NCI-H526 treated with DMSO at 0.1 percent for 48 hours (cell line): Measurements from ENCODE around the gene CNTN1.

ENCODE experiments used
- DNase-seq: peaks from one replicate; lab custom pipeline; 2025; lab: John Stamatoyannopoulos, UW

The CNTN1 gene

DNA sequence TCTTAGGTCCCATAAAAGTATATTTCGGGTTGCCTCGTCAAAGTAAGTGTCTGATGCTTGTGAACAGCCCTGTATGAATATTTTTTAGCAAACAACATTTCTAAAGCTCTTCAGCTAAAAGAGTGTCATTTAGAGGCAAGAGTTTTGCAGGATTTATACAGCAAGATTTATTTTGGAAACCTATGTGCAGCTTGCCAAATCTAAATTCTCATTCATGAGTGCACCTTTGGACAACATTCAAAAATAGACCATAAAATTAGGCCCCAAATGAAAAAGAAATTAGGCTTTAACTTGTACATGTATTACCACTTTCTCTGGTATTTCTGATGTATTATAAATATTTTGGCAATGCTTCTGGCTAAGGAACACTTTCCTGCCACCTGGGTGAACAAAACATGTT, 271.5 kb downstream of the CNTN1 start:
- no peak for DNase-seq

DNA sequence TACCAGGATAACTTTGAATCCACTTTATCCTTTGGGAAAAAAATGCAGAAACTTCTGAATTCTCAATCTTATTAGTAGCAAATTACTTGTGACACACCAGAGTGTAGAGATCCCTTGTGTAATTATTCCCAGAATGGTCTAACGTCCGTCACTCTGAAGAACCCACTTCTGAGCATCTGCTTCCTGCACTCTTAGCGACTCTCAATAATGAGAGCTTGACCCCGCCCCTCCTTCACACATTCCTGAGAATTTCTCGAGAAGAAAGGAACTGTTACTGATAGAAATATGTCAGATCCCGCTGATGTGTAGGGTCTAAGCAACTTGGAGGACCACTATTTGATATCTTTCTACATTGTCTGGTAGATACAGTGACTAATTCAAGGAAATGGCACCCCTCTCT, 277.6 kb downstream of the CNTN1 start:
- DNase-seq, result no peak

DNA sequence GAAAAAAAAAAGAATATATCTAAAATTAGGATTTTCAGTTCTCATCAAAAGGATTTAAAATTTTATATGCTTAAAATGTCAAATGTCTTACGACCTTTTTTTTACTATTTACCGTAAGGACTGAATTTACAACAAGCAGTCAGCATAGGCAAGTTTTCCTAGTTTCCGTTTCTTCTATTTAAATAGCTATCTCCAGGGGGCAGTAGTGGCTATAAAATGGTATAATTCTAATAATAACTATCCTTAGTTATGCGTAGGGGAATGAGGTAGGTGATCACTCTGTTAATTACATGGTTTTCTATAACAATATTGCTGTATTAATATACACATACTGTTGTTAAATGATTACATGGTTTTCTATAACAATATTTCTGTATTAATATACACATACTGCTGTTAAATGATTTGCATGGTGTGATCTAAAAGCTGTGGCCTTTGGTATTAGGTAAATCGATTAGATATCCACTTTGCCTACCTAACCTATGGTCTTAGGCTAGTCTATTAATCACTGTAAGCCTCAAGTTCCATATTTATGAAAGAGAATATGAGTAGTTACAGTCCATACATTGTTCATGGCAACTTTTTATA, 278.2 kb downstream of the CNTN1 start:
- peak; percentile 4 for DNase-seq

DNA sequence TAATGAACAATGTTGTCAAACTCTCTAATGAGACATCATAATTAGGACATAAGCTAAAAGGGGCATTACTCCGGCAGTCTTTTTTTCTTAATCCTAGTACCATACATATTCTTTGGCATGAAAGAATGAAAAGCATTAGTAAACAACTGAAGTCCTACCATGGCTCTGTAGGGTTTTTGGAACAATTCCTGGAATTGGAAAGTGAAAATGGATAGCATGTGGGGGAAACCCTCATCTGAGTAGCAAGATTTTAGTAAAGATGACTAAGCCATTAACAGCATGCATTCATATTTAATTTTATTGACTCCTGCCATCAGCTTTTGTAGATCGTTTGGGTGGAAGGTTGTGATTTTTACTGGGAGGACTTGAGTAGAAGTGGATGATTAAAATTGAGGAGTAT, 279.7 kb downstream of the CNTN1 start:
- no peak for DNase-seq

DNA sequence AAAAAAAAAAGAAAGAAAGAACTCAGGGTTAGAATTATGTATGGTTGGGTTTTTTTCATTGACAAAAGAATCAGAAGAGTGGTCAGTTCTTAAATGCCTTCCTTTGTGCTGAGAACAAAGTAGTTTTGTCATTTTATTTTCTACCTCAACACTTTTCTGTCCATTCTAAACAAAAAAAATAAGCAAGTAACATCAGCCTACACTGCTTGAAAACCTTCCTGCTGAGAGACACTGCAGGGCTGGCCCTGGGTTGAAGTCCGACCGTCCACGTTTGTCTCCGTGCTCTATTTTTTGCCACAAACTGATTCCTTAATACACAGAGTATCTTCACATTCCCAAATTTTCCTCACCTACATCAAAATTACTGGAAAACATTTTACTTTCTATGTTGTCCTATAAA, 284.3 kb downstream of the CNTN1 start:
- DNase-seq, result no peak

DNA sequence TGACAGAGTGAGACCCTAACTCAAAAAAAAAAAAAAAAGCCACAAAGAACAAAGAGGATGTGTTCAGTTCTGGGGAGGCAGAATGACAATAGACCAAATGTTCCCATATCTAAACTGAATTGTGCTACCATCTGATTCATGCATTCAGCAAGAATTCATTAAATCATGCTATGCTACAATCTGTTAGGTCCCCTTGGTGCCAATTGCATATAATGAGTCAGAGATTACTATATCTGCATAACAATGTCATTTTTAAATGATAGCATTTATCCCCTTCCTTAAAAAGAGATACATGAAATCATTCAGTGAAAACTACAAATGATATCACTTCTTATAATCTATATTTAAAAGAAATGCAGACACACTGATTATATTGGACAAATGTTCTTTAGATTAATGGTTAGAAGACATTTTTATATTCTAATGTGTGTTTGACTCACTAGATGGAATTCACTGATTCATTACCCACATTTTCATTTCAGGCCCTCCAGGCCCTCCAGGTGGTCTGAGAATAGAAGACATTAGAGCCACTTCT, 288.3 kb downstream of the CNTN1 start:
- DNase-seq, result no peak

DNA sequence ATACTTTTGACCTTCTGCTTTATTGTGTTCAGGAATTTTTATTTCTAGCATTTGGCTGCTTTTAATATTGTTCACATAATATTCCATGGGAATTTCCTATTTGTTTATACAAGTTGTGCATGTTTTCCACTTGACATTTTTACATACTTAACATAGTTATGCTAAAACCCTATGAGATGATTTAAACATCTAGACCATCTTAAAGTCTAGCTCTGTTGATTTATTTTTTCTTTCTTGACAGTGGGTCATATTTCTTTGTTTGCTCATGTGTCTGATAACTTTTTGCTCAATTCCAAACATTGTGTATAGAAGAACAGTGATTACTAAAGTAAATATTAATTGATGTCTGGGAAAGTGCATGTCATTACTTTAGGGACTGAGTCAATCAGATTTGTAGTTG, 293.8 kb downstream of the CNTN1 start:
- no peak for DNase-seq

DNA sequence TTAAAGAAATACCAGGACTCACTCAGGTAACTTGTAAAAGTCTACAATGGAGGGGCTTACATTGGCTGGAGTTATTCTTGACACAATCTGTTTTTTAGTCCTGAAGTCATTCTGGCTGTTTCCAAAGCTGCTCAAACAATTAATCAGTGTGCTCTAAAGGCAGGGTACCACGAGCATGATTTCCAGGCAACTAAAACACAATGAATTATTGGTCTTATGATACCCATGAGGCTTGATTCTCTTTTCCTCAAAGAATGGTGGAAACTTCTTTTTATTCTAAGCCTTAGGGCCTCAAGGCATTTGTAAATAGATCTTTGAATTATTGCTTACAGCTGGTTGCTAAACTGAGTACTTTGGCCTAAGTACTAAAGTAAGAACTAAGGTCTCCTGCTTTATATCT, 296.1 kb downstream of the CNTN1 start:
- DNase-seq, result no peak

DNA sequence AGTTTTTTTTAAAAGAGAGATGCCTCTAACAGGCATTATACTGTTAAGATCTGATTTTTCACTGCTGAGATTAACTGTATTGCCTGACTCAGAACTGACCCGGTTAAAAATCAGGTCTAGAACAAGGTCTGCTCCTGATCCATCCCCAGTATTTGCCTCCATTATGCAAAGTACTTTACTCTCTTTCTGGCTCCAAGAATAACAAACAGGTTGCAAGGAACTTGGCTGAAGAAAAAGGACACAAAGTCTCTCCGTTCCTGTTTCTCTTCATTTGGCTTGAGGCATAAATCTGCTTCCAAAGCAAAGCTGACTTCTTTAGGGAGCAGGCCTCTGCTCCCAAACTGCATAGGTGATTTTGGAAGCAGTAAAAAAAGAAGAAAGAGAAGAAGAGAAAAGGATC, 296.6 kb downstream of the CNTN1 start:
- DNase-seq, result no peak

DNA sequence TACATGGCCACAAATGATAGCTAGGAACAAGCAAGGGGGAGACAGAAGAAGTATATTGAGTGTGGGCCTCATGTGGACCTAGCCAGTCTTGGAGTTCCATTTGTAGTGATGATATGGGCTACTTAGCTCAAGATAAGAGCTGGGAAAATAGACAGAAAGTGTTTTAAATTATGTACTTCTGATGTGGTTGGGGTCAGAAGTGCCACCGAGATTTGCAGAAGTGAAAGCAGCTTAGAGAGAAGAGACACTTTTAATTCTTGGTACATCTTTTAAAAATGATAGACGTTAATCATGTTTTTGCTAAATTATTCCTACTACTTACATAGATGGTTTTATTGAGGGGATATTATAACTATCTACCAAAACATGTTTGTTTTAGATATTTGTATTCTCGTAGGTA, 297.5 kb downstream of the CNTN1 start:
- no peak for DNase-seq

DNA sequence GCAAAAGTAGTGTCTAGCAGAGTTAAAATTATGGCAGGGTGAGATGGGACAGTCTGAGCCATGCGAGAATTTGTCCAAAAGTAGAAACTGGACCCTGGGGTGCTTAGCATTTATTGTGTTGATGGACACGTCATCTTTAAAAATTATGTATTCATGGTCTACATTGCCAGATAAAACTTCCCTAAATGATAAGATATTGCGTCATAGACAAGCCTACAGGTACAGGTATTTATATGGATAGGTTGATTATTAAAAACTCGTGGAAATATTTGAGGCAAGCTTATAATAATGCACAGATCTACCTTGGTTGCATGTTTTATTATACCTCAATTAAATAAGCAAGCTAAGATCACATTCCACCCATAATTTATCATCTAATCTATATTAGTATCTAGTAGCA, 299.9 kb downstream of the CNTN1 start:
- DNase-seq, result no peak

DNA sequence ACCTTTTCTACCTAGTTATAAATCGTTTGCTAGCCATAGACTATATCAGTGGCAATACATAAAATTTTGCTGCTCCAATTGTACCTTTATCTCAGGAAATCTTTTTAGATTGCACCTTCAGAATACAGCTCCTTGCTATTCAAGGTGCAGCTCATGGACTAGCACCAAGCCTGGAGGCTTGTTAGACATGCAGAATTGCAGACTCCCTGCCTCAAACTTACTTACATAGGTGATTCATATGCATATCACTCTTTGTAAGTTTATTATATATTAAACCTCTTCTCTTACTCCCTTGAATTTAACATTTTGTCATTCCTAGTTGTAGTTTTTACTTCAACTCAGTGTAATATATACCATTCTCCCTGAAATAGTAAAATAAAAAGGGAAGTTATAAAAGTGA, 300.4 kb downstream of the CNTN1 start:
- DNase-seq, result no peak

DNA sequence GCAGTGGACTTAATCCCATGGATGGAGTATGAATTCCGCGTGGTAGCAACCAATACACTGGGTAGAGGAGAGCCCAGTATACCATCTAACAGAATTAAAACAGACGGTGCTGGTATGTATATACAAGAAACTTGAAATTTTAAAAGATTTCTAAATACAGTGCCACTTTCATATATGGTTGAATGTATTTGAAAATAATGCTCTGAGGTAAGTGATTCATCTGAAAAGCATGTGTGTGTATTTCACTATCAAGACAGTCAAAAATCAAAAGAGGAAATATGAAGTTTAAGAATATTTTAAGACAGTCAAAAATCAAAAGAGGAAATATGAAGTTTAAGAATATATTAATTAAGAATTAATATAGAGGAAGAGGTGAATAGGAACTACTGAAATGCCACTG, 300.9 kb downstream of the CNTN1 start:
- no peak for DNase-seq

DNA sequence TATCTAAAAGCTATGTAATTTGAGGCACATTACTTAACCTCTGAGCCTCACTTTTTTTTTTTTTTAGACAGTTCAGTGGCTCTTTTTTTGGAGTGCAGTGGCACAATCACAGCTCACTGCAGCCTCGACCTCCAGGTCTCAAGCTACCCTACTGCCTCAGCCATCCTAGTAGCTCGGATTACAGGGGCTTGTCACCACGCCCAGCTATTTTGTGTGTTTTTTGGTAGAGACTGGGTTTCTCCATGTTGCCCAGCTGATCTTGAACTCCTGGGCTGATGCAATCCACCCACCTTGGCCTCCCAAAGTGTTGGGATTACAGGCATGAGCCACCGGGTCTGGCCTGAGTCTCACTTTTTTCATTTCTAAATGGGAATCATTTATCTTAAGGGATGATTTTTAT, 303.9 kb downstream of the CNTN1 start:
- no peak for DNase-seq

DNA sequence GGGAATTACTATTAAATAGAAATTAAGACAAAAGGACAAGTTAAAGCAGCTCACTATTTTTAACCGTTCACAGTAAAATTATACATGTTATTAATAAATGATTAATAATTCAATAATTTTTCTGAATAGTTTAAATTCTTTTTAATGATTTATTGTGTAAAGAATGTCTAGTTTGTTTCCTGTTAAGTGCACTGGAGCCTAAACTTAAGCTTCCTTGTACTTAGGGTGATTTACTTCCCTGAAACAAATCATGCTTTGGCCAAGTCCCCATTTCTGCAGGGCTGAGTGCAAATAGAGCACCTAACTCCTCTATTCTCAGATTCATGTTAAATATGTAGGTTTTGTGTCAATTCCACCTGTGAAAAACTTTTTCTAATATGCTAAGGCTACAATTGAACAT, 307.0 kb downstream of the CNTN1 start:
- no peak for DNase-seq

DNA sequence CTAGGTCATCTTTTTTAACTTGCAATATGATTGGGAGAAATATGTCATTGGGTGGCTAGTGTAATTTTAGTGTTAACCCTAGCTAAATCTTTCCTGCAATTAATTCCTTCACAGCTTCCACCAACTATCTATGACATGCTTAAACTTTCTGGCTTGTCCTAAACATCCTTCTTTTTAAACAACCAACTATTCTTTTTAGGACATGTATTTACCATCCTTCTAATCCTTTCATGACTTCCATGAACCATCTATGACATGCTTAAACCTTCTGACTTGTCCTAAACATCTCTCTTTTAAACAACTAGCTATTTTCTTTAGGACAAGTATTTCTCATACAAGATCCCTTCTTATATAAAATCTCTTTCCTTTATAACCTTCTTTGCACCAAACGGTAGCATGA, 316.2 kb downstream of the CNTN1 start:
- DNase-seq, result no peak

DNA sequence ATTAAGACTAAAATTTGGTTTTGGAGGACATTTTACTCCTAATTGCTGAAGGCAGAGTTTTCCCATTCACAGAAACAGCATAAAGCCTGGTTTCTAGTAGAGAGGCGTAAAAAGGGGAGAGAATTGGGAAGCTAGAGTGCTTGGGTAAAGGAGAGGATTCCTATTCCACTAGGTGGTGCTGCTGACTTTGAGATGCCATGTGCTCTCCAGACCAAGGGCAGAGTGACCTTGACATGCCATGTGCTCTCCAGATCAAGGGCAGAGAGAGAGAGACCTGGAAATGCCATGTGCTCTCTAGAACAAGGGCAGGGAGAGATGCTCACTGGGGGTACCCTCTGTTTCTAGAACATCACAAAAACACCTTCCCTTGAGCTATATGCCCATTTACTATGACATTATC, 319.7 kb downstream of the CNTN1 start:
- no peak for DNase-seq

DNA sequence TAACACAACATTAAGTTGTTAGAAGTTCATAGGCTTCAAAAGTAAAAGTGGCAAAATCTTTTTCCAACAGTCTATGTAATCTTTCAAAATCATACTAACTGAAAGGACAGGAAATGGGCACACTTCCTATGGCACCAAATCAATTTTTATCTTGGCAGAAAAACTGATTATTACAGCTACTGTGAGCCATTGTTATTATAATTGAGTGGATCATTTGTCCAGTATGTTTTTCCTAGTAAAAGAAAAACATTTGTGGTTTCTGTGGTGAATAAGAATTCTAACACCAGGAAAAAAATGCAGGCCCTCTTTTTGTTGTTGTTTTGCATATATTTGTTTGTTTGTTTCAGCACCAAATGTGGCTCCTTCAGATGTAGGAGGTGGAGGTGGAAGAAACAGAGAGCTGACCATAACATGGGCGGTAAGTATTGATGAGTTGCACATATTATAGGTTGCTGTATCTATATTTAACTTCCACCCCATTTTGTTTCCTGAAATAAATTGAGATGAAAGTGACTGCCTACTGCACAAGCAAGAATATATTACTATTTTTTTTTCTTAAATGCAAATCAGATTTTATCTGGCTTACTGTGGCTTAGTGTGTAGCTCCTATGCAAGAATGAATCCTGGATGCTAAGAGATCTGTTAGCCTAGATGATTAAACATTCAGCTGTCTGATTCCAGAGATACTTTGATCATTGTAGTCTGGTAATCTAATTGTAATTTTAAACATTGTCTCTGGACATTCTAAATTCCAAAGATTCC, 321.8 kb downstream of the CNTN1 start:
- DNase-seq, result no peak

DNA sequence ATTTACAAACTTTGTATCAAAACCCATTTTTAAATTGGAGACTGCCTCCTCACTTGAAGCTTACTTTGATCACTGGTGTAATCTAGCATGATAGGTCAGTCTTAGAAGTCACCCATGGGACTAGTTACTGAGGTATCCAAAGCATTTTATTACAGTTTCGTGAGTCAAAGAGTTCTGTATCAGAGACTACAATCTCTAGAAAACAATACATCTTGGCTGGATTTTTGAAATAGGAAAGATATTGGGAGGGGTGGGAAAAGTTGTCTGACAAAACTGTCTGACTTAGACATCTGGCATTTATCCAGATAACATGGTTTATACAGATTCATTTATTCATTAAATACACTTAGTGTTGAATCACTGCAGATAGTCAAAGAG, 322.4 kb downstream of the CNTN1 start:
- no peak for DNase-seq

DNA sequence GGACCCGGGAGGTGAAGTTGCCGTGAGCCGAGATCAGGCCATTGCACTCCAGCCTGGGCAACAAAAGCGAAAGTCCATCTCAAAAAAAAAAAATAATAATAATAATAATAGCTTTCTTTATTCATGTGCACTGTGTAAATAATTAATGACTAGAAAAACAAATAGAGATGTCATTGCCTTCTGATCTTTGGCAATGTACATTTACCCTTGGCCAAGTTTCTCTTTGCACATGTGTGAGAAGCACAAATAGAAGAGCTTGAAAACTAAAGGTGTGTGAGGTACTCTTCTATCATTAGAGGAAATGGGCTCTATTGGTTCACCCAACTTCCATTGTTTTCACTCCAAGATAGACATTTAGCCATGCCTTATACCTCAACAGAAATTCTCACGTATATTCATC, 325.8 kb downstream of the CNTN1 start:
- no peak for DNase-seq

DNA sequence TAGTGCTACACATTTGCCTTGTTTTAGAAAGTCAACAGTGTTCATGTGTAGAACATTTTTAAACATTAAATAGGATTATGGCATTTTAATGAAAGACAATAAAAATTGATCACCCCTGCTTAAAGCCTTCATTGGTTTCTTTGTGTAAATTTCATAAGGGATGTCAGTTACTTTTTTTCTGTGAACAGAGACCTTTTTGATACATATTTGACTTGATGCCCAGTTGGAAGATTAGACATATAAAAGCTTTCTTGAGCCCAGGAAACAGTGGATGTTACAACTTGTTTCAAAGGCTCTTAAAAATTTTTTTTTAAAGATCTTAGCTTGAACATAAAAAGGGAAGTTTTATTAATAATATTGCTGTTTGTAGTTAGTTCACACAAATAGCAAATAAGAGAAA, 327.2 kb downstream of the CNTN1 start:
- DNase-seq, result no peak

DNA sequence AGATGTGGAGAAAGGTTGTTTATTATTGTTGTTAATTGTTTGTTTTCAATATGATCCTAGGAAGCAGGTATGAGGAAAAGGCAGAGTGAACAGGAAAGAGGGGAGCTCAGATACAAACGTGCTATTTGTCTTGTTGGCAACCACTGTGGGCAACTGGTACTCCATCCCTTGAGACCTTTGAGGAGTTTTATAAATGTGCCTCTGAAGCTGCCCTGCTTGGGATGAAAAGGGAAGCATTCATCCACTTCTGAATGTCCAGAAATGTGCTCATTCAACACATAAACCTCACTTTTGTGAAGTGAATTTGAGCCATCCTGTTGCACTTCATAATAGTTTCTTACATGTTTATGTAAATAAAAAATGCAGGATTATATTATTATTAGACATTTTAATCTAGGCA, 331.6 kb downstream of the CNTN1 start:
- DNase-seq, result no peak

DNA sequence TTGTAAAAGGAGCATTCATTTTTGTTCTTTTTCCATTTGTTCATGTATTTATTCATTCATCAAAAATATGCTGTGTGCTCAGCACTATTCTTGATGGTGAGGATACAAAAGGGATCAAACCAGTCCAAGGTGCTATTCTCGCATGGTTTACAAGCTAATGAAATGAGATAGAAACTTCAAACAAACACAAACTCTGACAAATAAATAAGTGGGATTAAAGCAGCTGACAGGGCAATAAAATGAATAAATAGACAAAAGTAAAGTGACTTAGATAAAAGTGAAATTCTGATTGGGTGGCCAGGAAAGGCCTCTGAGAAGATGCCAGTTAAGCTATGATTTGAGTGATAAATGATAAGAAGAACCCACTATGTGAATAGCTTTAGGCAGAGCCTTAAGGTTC, 333.9 kb downstream of the CNTN1 start:
- DNase-seq, result no peak

DNA sequence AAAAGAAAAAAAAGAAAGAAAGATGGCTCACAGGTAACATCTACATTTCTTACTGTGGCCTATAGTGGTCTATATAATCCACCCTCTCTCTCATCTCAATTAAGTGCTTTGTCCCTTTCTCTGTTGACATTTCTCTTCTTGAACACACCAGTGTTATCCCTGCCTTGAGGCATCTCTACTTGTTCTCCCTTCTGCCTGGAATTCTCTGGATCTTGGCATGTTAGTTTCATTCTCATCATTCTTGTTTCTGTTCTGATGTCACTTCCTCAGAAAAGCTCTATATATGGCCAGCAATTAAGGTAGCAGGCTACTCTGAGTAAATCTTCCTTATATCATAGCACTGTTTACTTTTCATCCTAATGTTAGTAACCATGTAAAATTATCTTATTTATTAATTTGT, 340.1 kb downstream of the CNTN1 start:
- DNase-seq, result no peak
